Pancreas (tissue), 10 donors: ENCODE measurements around the gene NPC1L1. TPM values are rescaled to one million over a fixed set of nuclear protein-coding genes. Genes with fewer than 3 reads are reported as not detected.

Experiments
- ATAC-seq, 4 donors: fragments of 200-7000 bp; cut with Tn5 transposase; one replicate each; pipeline versions ENCODE4 v1.8.0 to v1.9.1; 2020; ENCODE audit warnings: mild to moderate bottlenecking in 4 of 4, moderate library complexity in 4 of 4
- DNase-seq, 6 donors: peaks; one replicate each; pipeline ENCODE4 v3.0.0-alpha.2; 2020
- FAIRE-seq: peaks from 2 replicates; lab custom pipeline; 2012; peaks lifted over from hg19 to GRCh38; lab: Jason Lieb, UNC
- H3K27ac ChIP-seq, 4 donors: fragments of 200-600 bp; sonication (generic); 1 replicate in 3 of 4; 2 replicates in 1 of 4; pipeline versions ENCODE4 v1.5.0 to v1.8.0; 2020
- H3K27me3 ChIP-seq, 4 donors: fragments of 200-600 bp; one replicate each; pipeline ENCODE4 v1.8.0; 2021
- H3K36me3 ChIP-seq, 3 donors: fragments of 200-600 bp; sonication (generic) in 1 of 3; one replicate each; pipeline versions ENCODE4 v1.5.0 to v1.8.0; 2020 to 2021
- H3K4me1 ChIP-seq, 3 donors: fragments of 200-600 bp; one replicate each; pipeline ENCODE4 v1.8.0; 2021
- H3K4me3 ChIP-seq, 4 donors: fragments of 200-600 bp; sonication (generic) in 2 of 4; one replicate each; pipeline versions ENCODE4 v1.5.0 to v1.8.0; 2020 to 2021
- H3K9me3 ChIP-seq, 4 donors: fragments of 200-600 bp; one replicate each; pipeline ENCODE4 v1.8.0; 2021
- CTCF ChIP-seq, 4 donors: fragments of 200-600 bp; sonication (generic) in 3 of 4; IDR thresholded peaks; one replicate each; pipeline versions ENCODE4 v1.5.0 to v1.8.0; 2021; ENCODE audit warnings: antibody characterized with exemption in 4 of 4
- WGBS, 2 donors: extraction: QIAGEN DNeasy Blood & Tissue Kit; methylation state at CpG; one replicate each; pipeline ENCODE4 v1.1.7; 2013; 5-methylcytosine and 5-hydroxymethylcytosine counted together
- intact Hi-C, 3 donors: fragments of 100-400 bp; cut with DNase I; formaldehyde crosslinking; loops; one replicate each; pipeline versions ENCODE4 v1.11.1 to v1.14.2; 2022
- polyA plus RNA-seq, 2 donors: library from polyadenylated mRNA; stranded (reverse); fragments of 200-250 nt; gene quantifications; one replicate each; pipeline ENCODE4 v1.2.3, GENCODE V29; 2013
- total RNA-seq, 6 donors: library from RNA; stranded (reverse); fragmentation: NEBNext Ultra II Directional in 4 of 6; extraction: Animal tissue kit (Norgen Biotek cat#: 25700) in 4 of 6; gene quantifications; one replicate each; pipeline versions ENCODE4 v1.2.1 to v1.2.4, GENCODE V29; 2021 to 2023
- donor health status: healthy with polysubstance abuse.
- donor health status: DM: no; HTN: no; CAD: no; lungs with moderate emphysema.
- donor health status: DM: no; HTN: no; CAD: no.
- donor health status: control.
- donor health status: control.
- donor health status: Bipolar disorder and iron deficiency.
- donor health status: DM: yes; HTN: yes; CAD: no.
- donor health status: DM: no; HTN: no; CAD: no.
- donor health status: DM: no; HTN: no; CAD: no.
- donor health status: DM: yes; HTN: yes; CAD: no.

Gene NPC1L1
- total and polyA plus RNA-seq, 8 donors = 0.20 to 3.4 (median 0.62) TPM

DNA sequence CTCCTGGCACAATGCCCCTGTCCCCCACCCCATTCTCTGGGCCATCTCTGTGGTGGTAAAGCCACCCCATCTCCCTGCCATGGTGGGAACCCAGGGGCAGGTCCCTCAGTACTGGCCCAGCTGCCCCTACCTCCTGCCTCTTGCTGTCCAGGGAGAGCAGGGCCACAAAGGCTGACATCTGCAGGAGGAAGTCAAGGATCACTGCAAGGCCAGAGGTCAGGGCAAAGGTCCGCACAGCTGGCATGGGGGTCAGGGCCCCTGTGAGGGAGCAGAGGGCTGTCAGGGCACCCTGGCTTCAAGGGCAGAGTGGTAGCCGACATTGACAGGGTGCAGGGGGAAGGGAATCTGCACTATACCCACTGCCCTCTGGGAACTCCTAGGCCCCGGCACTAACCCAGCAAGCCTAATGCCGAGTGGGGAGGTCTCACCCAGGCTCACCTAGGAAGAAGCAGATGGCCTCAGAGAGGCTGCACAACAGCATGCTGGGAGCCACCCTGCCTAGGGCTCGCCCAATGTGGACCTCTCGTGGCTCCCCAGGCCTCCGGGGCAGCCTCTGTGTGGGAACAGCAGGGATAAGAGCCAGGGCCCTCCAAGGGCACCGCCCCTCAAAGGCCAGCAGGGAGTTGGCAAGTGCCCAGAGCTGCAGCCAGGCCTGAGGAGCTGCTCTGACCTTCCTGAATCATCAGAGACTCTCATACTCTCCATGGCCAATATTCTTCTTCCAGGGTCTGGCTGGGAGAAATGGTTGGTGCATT lies 7.7 kb downstream of the NPC1L1 start:
- WGBS, 2 donors = 70 to 74% methylated on average over 7 to 8 of the region's 8 CpGs
- peak in 1 of 4 donors; percentile 14 for ATAC-seq
- FAIRE-seq = no peak
- no peak overlapping the region for H3K4me3 ChIP-seq
- peak in 1 of 6 donors; percentile 43 for DNase-seq
- H3K36me3 ChIP-seq = no peaks in the 10 kb centered on the region
- H3K27ac ChIP-seq = no peak overlapping the region
- no peak for TF ChIP-seq CTCF (IDR thresholded peaks at IDR 0.05)
- intact Hi-C loops = no loop called here
- no peaks in the 10 kb centered on the region for H3K27me3 ChIP-seq
- H3K9me3 ChIP-seq = no peaks in the 10 kb centered on the region
- no peaks in the 10 kb centered on the region for H3K4me1 ChIP-seq

GRCh38 chr7:44531421-44532380 lies 9.4 kb downstream of the NPC1L1 start:
- Histone ChIP-seq H3K27ac (no peak overlapping the region), H3K4me3 (no peak overlapping the region), H3K36me3 (no peaks in the 10 kb centered on the region), H3K27me3 (no peaks in the 10 kb centered on the region), H3K9me3 (no peaks in the 10 kb centered on the region), H3K4me1 (no peaks in the 10 kb centered on the region)
- intact Hi-C loops = no loop called here
- DNase-seq (no peak), FAIRE-seq (no peak), ATAC-seq (no peak)
- WGBS, 2 donors = 68 to 77% methylated on average over 17 of the region's 17 CpGs
- no peak for TF ChIP-seq CTCF (IDR thresholded peaks at IDR 0.05)

DNA sequence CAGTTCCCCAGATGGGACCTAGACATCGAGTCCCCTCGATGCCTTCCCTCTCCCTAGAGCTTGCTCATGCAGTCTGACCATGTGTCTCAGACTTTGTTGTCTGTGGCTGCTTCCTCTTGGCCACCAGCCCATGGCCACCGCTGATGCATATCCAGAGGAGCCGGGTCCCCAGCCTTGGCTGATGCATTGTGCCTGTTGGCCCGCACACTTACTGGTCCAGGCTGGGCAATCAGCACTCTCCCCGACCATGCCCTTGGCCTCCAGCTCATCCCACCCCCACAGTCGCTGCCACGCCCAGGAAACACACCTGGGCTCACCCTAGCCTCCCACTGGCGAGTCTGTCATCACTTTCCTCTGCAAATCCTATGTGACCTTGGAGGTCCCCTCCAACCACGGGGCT lies 10.1 kb downstream of the NPC1L1 start:
- no peak for TF ChIP-seq CTCF (IDR thresholded peaks at IDR 0.05)
- H3K9me3 ChIP-seq = no peaks in the 10 kb centered on the region
- intact Hi-C loops = no loop called here
- DNase-seq (peak in 1 of 6 donors; percentile 39), ATAC-seq (no peak), FAIRE-seq (no peak)
- no peaks in the 10 kb centered on the region for H3K27me3 ChIP-seq
- no peak overlapping the region for H3K27ac ChIP-seq
- no peaks in the 10 kb centered on the region for H3K36me3 ChIP-seq
- WGBS, 2 donors = 64 to 77% methylated on average over 10 of the region's 10 CpGs
- no peak overlapping the region for H3K4me3 ChIP-seq
- no peaks in the 10 kb centered on the region for H3K4me1 ChIP-seq

GRCh38 chr7:44524811-44525388 lies 16.2 kb downstream of the NPC1L1 start:
- no peaks in the 10 kb centered on the region for H3K27me3 ChIP-seq
- no peaks in the 10 kb centered on the region for H3K36me3 ChIP-seq
- no peaks in the 10 kb centered on the region for H3K4me1 ChIP-seq
- ATAC-seq = no peak
- no peaks in the 10 kb centered on the region for H3K9me3 ChIP-seq
- WGBS, 2 donors = 67 to 81% methylated on average over 3 of the region's 3 CpGs
- no peak overlapping the region for H3K27ac ChIP-seq
- FAIRE-seq = no peak
- TF ChIP-seq CTCF (IDR thresholded peaks at IDR 0.05) = no peak
- no peak overlapping the region for H3K4me3 ChIP-seq
- intact Hi-C loops = no loop called here
- DNase-seq = no peak
